HepG2 (cell line): Measurements from ENCODE around the gene CEACAM21.

ENCODE experiments used
- EZH2 ChIP-seq: conservative IDR thresholded peaks from 2 replicates; pipeline ENCODE4 v1.6.1; 2012; ENCODE audit warnings: mild to moderate bottlenecking, low read depth, low read length, moderate library complexity
- FOSL1 ChIP-seq: sonication (generic); formaldehyde crosslinking; IDR thresholded peaks from 2 replicates; pipeline ENCODE4 v1.9.0; 2021; ENCODE audit warnings: missing genetic modification reagents, borderline replicate concordance
- FOSL2 ChIP-seq: sonication (generic); formaldehyde crosslinking; IDR thresholded peaks from 2 replicates; pipeline ENCODE4 v1.4.0; 2020; ENCODE audit warnings: missing genetic modification reagents
- FOXM1 ChIP-seq: sonication (generic); formaldehyde crosslinking; IDR thresholded peaks from 2 replicates; pipeline ENCODE4 v1.5.0; 2020; ENCODE audit warnings: missing genetic modification reagents
- SATB2 ChIP-seq: sonication (generic); formaldehyde crosslinking; IDR thresholded peaks from 2 replicates; pipeline ENCODE4 v1.5.0; 2020; ENCODE audit warnings: missing genetic modification reagents
- SMARCC2 ChIP-seq: fragments of 450-650 bp; IDR thresholded peaks from 2 replicates; pipeline ENCODE4 v1.6.1; 2017; ENCODE audit warnings: antibody characterized with exemption, mild to moderate bottlenecking
- SP1 ChIP-seq, 2 experiments: fragments of 450-650 bp in 1 of 2; sonication (generic) in 1 of 2; formaldehyde crosslinking in 1 of 2; IDR thresholded peaks; 2 replicates each; pipeline versions ENCODE4 v1.4.0 to v1.6.1; 2016 to 2020; ENCODE audit warnings: missing genetic modification reagents in 1 of 2
- ZMYM3 ChIP-seq: sonication (generic); formaldehyde crosslinking; IDR thresholded peaks from 2 replicates; pipeline ENCODE4 v1.5.1; 2020; ENCODE audit warnings: mild to moderate bottlenecking, missing genetic modification reagents
- ZNF24 ChIP-seq: fragments of 450-650 bp; IDR thresholded peaks from 2 replicates; pipeline ENCODE4 v1.6.1; 2017; ENCODE audit warnings: antibody characterized with exemption, mild to moderate bottlenecking
- ZNF446 ChIP-seq: sonication (generic); formaldehyde crosslinking; IDR thresholded peaks from 2 replicates; pipeline ENCODE4 v1.5.0; 2020; ENCODE audit warnings: mild to moderate bottlenecking, missing genetic modification reagents
- TF ChIP-seq, protein P1 (sequence below): sonication (generic); formaldehyde crosslinking; IDR thresholded peaks from 2 replicates; pipeline ENCODE4 v1.4.0; 2020; ENCODE audit warnings: mild to moderate bottlenecking, missing genetic modification reagents
- TF ChIP-seq, protein P2 (sequence below): sonication (generic); formaldehyde crosslinking; IDR thresholded peaks from 2 replicates; pipeline ENCODE4 v1.5.0; 2020; ENCODE audit warnings: mild to moderate bottlenecking, missing genetic modification reagents, moderate library complexity

DNA sequence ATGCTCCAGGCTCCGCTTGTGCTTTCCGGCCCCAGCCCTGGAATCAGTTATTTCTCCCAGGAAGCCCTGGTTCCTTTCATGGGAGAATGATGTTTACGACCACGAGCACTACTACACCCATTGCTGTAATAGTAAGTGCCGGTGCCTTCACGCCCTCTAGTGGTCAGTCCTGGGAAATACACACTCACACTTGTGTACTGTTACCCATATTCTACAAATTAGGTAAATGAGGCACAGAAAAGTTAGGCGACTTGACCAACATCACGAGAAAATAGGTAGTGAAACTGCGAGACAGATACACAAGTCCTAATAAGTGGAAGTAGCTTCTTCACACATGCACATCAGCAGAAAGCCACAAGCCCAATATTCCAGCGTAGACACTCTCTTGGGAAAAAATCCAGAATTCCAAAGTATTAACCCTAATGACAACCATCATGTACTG is 21.7 kb downstream of the CEACAM21 start:
- TF ChIP-seq, protein P1, sequence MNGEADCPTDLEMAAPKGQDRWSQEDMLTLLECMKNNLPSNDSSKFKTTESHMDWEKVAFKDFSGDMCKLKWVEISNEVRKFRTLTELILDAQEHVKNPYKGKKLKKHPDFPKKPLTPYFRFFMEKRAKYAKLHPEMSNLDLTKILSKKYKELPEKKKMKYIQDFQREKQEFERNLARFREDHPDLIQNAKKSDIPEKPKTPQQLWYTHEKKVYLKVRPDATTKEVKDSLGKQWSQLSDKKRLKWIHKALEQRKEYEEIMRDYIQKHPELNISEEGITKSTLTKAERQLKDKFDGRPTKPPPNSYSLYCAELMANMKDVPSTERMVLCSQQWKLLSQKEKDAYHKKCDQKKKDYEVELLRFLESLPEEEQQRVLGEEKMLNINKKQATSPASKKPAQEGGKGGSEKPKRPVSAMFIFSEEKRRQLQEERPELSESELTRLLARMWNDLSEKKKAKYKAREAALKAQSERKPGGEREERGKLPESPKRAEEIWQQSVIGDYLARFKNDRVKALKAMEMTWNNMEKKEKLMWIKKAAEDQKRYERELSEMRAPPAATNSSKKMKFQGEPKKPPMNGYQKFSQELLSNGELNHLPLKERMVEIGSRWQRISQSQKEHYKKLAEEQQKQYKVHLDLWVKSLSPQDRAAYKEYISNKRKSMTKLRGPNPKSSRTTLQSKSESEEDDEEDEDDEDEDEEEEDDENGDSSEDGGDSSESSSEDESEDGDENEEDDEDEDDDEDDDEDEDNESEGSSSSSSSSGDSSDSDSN: no peak
- TF ChIP-seq, protein P2, sequence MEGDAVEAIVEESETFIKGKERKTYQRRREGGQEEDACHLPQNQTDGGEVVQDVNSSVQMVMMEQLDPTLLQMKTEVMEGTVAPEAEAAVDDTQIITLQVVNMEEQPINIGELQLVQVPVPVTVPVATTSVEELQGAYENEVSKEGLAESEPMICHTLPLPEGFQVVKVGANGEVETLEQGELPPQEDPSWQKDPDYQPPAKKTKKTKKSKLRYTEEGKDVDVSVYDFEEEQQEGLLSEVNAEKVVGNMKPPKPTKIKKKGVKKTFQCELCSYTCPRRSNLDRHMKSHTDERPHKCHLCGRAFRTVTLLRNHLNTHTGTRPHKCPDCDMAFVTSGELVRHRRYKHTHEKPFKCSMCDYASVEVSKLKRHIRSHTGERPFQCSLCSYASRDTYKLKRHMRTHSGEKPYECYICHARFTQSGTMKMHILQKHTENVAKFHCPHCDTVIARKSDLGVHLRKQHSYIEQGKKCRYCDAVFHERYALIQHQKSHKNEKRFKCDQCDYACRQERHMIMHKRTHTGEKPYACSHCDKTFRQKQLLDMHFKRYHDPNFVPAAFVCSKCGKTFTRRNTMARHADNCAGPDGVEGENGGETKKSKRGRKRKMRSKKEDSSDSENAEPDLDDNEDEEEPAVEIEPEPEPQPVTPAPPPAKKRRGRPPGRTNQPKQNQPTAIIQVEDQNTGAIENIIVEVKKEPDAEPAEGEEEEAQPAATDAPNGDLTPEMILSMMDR (CRISPR knock-in tag): peak; percentile 81
- TF ChIP-seq FOXM1 (CRISPR knock-in tag) (no peak), SP1 (IDR thresholded peaks at IDR 0.05) (no peak), SP1 (CRISPR knock-in tag; IDR thresholded peaks at IDR 0.05) (no peak), FOSL1 (CRISPR knock-in tag) (no peak), ZMYM3 (CRISPR knock-in tag) (no peak), ZNF446 (CRISPR knock-in tag) (no peak), SATB2 (no peak), SMARCC2 (no peak), EZH2 (no peak), ZNF24 (no peak), FOSL2 (CRISPR knock-in tag) (no peak)
